Ascending aorta (tissue), 2 donors: ENCODE data around the gene TGM6. TPM values are rescaled to one million over a fixed set of nuclear protein-coding genes. Genes with fewer than 3 reads are reported as not detected.

ENCODE experiments used
- DNase-seq, 2 donors: peaks; one replicate each; pipeline ENCODE4 v3.0.0-alpha.2; 2019; ENCODE audit warnings: low spot score in 2 of 2
- H3K27ac ChIP-seq, 2 donors: fragments of 200-600 bp; sonication (generic); one replicate each; pipeline ENCODE4 v1.5.1; 2016 to 2017; ENCODE audit warnings: mild to moderate bottlenecking in 1 of 2
- H3K27me3 ChIP-seq: fragments of 200-600 bp; sonication (generic); one replicate; pipeline ENCODE4 v1.5.1; 2017
- H3K36me3 ChIP-seq, 2 donors: fragments of 200-600 bp; sonication (generic); one replicate each; pipeline ENCODE4 v1.5.1; 2016
- H3K4me1 ChIP-seq, 2 donors: fragments of 200-600 bp; sonication (generic); one replicate each; pipeline ENCODE4 v1.5.1; 2016 to 2017; ENCODE audit warnings: mild to moderate bottlenecking in 1 of 2
- H3K4me3 ChIP-seq, 2 donors: fragments of 200-600 bp; sonication (generic); one replicate each; pipeline ENCODE4 v1.5.1; 2016 to 2017; ENCODE audit warnings: mild to moderate bottlenecking in 1 of 2
- H3K9me3 ChIP-seq, 2 donors: fragments of 200-600 bp; sonication (generic); one replicate each; pipeline ENCODE4 v1.5.1; 2016
- intact Hi-C: fragments of 100-400 bp; cut with DNase I; formaldehyde crosslinking; loops from one replicate; pipeline ENCODE4 v1.15.1; 2023
- total RNA-seq: library from RNA; depleted of rRNA; stranded (reverse); fragments of >200 nt; gene quantifications from one replicate; pipeline ENCODE4 v1.1.0, GENCODE V29; 2016
- TF ChIP-seq, protein P1 (sequence below), 3 experiments: fragments of 200-600 bp in 2 of 3; fragments of 450-650 bp in 1 of 3; sonication (generic) in 2 of 3; IDR thresholded peaks; one replicate each; pipeline ENCODE4 v1.5.1; 2016 to 2019; ENCODE audit warnings: antibody characterized with exemption in 3 of 3, mild to moderate bottlenecking in 1 of 3, moderate library complexity in 1 of 3

TGM6 gene
- total RNA-seq, 1 donor from 2014 or later = not detected

DNA sequence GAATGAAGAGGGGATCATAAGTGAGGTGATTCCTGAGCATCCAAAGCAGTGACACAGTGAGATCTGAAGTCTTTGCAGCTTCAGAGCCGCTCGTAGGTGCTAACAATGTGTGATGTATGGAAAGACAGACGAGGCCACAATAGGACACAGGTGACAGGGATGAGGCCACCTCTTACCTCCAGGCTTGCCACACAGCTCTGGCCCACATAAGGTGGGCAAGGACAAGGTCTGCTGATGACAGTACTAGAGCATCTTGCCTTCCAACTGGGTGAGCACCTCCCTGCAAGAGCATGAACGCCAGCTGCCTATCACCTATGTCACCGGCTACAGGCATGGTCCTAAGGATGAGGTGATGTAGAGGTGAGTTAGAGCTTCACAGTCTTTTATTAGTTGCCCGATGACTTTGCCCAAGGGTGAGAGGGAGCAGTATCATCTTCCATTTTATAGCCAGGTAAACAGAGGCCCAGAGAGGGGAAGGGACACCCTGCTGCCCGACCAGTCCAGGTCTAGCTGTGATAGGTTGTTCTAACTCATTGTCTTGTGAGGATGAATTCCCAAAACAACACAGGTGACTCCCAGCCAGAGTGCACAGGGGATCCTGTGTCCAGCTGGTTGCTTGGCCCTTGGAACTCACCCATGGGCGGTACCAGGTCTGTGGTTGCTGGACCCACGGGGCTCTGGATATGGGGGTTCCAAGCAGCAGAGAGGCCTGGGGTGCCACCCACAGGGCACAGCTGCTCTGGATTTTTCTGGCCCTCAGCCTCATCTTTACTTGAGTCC is 6.2 kb upstream of the TGM6 start:
- TF ChIP-seq, protein P1, sequence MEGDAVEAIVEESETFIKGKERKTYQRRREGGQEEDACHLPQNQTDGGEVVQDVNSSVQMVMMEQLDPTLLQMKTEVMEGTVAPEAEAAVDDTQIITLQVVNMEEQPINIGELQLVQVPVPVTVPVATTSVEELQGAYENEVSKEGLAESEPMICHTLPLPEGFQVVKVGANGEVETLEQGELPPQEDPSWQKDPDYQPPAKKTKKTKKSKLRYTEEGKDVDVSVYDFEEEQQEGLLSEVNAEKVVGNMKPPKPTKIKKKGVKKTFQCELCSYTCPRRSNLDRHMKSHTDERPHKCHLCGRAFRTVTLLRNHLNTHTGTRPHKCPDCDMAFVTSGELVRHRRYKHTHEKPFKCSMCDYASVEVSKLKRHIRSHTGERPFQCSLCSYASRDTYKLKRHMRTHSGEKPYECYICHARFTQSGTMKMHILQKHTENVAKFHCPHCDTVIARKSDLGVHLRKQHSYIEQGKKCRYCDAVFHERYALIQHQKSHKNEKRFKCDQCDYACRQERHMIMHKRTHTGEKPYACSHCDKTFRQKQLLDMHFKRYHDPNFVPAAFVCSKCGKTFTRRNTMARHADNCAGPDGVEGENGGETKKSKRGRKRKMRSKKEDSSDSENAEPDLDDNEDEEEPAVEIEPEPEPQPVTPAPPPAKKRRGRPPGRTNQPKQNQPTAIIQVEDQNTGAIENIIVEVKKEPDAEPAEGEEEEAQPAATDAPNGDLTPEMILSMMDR (IDR thresholded peaks at IDR 0.05) = no peak
- Histone ChIP-seq H3K4me3 (no peak overlapping the region), H3K4me1 (no peaks in the 10 kb centered on the region), H3K27ac (no peak overlapping the region), H3K36me3 (no peaks in the 10 kb centered on the region), H3K27me3 (no peaks in the 10 kb centered on the region), H3K9me3 (no peaks in the 10 kb centered on the region)
- intact Hi-C loops = no loop called here
- no peak for DNase-seq

DNA sequence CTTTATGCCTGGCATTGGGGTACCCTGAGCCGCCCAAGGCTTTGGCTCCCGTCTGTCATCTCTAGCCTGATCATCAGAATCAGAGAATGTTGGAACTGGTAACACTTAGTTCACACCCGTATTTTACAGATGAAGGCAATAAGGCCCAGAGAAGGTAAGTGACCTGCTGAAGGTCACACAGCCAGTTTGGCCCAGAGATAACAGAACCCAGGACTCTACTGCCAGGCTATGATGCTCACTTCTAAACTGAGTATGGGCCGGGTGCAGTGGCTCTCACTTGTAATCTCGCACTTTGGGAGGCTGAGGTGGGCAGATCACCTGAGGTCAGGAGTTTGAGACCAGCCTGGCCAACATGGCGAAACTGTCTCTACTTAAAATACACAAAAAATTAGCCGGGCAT is 1.8 kb upstream of the TGM6 start:
- intact Hi-C loops = no loop called here
- TF ChIP-seq, protein P1 (IDR thresholded peaks at IDR 0.05) = no peak
- no peak for DNase-seq
- Histone ChIP-seq H3K9me3 (no peaks in the 10 kb centered on the region), H3K27me3 (no peaks in the 10 kb centered on the region), H3K4me1 (no peaks in the 10 kb centered on the region), H3K4me3 (no peak overlapping the region), H3K27ac (no peak overlapping the region), H3K36me3 (no peaks in the 10 kb centered on the region)

DNA sequence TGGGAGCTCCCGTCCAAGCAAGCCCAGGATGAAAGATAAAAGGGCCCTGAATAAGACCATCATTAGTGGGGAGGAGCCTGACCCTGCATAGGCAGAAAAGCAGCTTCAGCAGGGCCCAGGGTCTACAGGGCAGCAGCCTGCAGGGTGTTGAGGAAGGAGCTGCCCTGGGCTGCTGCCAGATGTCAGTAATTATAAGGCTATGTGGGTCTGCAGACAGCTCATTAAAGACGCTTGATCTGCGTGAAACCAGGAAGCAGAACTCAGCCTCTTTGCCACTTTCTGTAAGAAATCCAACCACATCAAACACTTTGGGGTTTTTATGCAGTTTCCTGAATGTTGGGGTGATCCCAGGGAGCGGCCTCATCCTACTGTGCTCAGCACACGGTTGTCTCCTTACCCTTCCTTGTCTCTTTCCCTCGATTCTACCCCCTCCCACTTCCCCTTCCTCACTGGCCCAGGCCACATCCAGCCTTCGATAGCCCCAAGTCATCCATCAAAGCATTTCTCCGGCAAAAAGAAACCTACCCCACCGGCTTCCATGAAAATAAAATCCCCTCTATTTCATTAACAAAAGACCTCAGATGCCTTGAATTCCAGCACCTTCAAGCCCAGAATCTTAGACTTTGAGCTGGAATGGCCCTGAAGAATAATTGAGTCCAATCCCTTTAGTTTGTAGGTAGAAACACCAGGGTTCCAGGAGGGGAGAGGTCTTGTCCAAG is 1.0 kb upstream of the TGM6 start:
- H3K4me1 ChIP-seq = no peaks in the 10 kb centered on the region
- intact Hi-C loops = no loop called here
- H3K27me3 ChIP-seq = no peaks in the 10 kb centered on the region
- H3K27ac ChIP-seq = no peak overlapping the region
- no peaks in the 10 kb centered on the region for H3K9me3 ChIP-seq
- DNase-seq = no peak
- H3K4me3 ChIP-seq = no peak overlapping the region
- no peaks in the 10 kb centered on the region for H3K36me3 ChIP-seq
- TF ChIP-seq, protein P1 (IDR thresholded peaks at IDR 0.05) = no peak

DNA sequence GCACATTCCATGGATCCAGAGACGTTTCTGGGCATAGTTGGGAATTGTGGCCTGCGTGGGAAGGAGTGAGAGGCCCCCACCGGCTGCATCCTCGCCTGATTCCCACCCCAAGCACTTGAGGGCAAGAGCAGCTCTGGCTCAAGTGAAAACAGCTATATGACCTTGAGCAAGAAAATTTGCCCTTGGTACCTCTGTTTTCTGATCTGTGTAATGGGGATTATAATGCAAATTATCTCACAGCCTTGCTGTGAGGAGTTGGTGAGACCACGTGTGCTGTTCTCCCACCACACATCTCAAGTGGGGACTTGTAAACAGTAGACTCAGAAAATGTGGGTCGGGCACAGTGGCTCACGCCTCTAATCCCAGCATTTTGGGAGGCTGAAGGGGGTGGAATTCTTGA is 602 bp downstream of the TGM6 start:
- Histone ChIP-seq H3K4me1 (no peaks in the 10 kb centered on the region), H3K27ac (no peak overlapping the region), H3K27me3 (no peaks in the 10 kb centered on the region), H3K9me3 (no peaks in the 10 kb centered on the region), H3K4me3 (no peak overlapping the region), H3K36me3 (no peaks in the 10 kb centered on the region)
- intact Hi-C loops = no loop called here
- TF ChIP-seq, protein P1 (IDR thresholded peaks at IDR 0.05) = no peak
- DNase-seq = no peak

DNA sequence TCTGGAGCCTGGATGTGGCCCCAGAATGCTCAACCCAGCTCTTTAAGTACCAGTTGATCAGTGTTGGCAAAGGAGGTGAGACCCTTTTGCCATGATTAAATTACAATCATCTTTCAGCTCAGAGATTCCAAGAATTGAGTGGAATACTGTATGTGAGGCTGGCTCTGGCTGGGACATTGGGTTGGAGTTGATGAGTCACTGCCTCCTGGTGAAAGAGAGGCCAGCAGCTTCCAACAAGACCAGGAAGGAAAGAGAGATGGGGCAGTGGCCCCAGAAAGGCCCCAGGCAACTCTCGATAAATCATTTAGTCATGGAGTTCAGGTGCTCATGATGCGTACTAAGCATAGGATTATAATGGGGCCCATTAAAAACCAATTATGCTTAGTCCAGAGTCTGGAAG is 2.1 kb downstream of the TGM6 start:
- TF ChIP-seq, protein P1 (IDR thresholded peaks at IDR 0.05) = no peak
- Histone ChIP-seq H3K4me3 (no peak overlapping the region), H3K9me3 (peaks cover 0 to 5% of the 10 kb centered on the region in 2 donors), H3K36me3 (no peaks in the 10 kb centered on the region), H3K27me3 (no peaks in the 10 kb centered on the region), H3K27ac (no peak overlapping the region), H3K4me1 (no peaks in the 10 kb centered on the region)
- intact Hi-C loops = no loop called here
- DNase-seq = no peak
